HUES64 (cell line): ENCODE measurements around the gene CYFIP1.

ENCODE experiments used
- H3K27ac ChIP-seq: 2 replicates; pipeline ENCODE4 v1.7.0; 2013; ENCODE audit warnings: low read depth, low read length, inconsistent platforms
- H3K27me3 ChIP-seq: 2 replicates; pipeline ENCODE4 v1.6.1; 2013; ENCODE audit warnings: mild to moderate bottlenecking, low read length; ENCODE audit not compliant: insufficient read depth
- H3K36me3 ChIP-seq: 2 replicates; pipeline ENCODE4 v1.6.1; 2013; ENCODE audit warnings: mild to moderate bottlenecking, low read length; ENCODE audit not compliant: insufficient read depth
- H3K4me1 ChIP-seq: 2 replicates; pipeline ENCODE4 v1.6.1; 2013; ENCODE audit warnings: mild to moderate bottlenecking, low read length, moderate library complexity; ENCODE audit not compliant: insufficient read depth
- H3K4me3 ChIP-seq: 2 replicates; pipeline ENCODE4 v1.5.1; 2013; ENCODE audit warnings: mild to moderate bottlenecking, low read length, moderate library complexity
- H3K9ac ChIP-seq: 2 replicates; pipeline ENCODE4 v1.6.1; 2013; ENCODE audit warnings: mild to moderate bottlenecking, low read depth, low read length
- H3K9me3 ChIP-seq: 2 replicates; pipeline ENCODE4 v1.6.1; 2013; ENCODE audit warnings: low read depth, low read length; ENCODE audit not compliant: insufficient read depth
- WGBS: fragments of 150-250, 120-280 bp; methylation state at CpG from one replicate; pipeline ENCODE4 v1.1.7; 2013; ENCODE audit warnings: missing lambda C conversion rate; 5-methylcytosine and 5-hydroxymethylcytosine counted together

The CYFIP1 gene

DNA sequence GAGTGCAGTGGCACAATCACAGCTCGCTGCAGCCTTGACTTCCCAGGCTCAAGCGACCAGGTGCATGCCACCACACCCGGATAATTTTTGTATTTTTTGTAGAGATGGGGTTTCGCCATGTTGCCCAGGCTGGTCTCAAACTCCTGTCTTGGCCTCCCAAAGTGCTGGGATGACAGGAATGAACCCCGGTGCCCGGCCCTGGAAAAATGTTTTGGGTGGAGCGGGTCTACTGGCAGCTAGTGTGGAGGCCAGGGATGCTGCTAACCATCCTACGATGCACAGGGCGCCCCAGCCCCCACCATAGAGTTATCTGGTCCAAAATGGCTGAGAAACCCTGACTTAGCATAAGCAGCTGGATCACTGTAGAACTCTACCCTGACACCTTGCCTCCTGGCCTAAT lies 106.3 kb downstream of the CYFIP1 start:
- 94% methylated on average over 9 of the region's 9 CpGs for WGBS
- H3K9ac ChIP-seq = peak overlapping the region; percentile 59
- peaks cover 73% of the 10 kb centered on the region for H3K36me3 ChIP-seq
- no peaks in the 10 kb centered on the region for H3K27me3 ChIP-seq
- peaks cover 10% of the 10 kb centered on the region; the same call in 1 of the 2 replicates for H3K4me1 ChIP-seq
- no peaks in the 10 kb centered on the region for H3K9me3 ChIP-seq
- peak overlapping the region; percentile 86; the same call in 1 of the 2 replicates for H3K27ac ChIP-seq
- no peak overlapping the region for H3K4me3 ChIP-seq

DNA sequence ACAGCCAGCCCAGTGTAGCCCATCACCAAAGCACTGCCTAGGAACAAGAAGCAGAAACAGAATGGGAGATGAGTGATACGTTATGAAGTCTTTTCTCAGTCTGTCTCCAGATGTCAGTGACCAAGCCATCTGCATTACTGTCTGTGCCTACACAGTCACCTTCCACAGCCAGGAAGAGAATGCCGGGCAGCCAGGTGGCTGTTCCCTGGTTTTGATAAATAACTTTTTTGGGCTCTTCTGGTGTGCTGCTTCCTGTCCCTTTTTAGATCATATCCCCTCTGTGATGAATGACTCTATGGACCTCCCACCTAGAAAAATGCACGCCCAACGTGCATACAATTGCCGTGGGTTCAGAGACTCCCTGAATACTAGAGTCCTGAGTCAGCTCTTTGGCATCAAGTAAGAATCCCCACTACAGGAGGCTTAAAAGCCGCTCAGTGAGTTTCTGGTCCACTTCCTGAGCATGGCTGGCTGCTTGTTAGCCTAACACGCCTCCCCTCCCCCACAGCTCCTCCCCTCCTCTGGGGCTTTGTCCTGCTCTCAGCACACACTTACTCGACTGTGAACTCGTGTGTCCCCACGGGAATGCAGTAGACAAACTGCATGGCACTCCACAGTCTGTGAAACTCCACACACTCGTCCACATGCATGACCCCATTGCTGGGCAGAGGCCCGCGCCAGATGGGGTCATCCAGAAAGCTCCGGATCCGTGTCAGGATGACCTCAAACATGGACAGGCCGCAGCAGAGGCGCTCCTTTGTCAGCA lies 107.0 kb downstream of the CYFIP1 start:
- Histone ChIP-seq H3K9me3 (no peaks in the 10 kb centered on the region), H3K4me1 (peaks cover 10% of the 10 kb centered on the region; the same call in 1 of the 2 replicates), H3K27me3 (no peaks in the 10 kb centered on the region), H3K4me3 (no peak overlapping the region), H3K36me3 (peaks cover 77% of the 10 kb centered on the region), H3K9ac (peak overlapping the region; percentile 59), H3K27ac (peak overlapping the region; percentile 86)
- 73% methylated on average over 17 of the region's 17 CpGs for WGBS

DNA sequence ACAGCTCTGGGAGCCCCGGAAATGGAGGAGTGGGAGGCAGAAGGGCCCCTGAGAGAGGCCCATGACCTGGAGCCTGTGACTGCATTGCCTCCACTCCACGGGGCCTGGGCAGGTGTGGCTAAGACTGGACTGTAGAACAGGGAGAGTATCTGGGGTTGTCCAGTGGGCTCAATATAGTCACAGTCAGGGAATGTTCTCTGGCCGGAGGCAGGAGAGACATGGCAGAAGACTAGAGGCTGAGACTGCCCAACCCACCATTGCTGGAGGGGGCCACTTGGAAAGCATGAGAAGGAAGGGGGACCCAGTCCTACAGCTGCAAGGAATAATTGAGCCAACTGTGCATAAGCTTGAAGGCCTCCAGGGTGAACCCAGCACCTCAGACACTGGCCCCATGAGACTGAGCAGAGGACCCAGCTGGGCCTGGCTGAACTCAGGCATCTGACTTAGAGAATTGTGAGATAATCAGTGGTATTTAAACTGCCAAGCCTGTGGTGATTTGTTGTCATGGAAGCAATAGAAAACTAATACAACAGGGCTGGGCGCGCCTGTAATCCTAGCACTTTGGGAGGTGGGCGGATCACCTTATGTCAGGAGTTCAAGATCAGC lies 108.6 kb downstream of the CYFIP1 start:
- Histone ChIP-seq H3K9me3 (no peaks in the 10 kb centered on the region), H3K27me3 (no peaks in the 10 kb centered on the region), H3K36me3 (peaks cover 79% of the 10 kb centered on the region), H3K4me3 (no peak overlapping the region), H3K9ac (no peak overlapping the region), H3K4me1 (peaks cover 10% of the 10 kb centered on the region; the same call in 1 of the 2 replicates), H3K27ac (no peak overlapping the region)
- WGBS = 93% methylated on average over 6 of the region's 6 CpGs

DNA sequence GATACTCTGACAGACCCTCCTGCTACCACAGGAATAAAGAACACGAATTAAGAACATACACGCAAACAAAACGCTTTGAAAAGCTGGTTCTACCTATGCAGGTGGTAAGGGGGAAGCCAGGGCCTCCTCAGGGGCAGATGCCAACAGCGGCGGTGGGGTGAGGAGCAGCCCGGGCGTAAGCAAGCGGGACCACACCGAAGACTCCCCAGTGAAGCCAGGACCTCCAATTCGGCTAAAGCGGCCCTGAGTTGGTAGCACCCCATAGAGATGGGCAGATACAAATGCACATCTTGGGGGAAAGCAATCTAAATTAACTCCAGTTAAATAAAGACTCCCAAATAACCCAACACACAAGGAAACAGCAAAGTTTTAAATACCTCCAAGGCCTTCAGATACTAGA lies 109.3 kb downstream of the CYFIP1 start:
- no peaks in the 10 kb centered on the region for H3K27me3 ChIP-seq
- no peak overlapping the region for H3K27ac ChIP-seq
- no peak overlapping the region for H3K4me3 ChIP-seq
- peaks cover 86% of the 10 kb centered on the region for H3K36me3 ChIP-seq
- no peaks in the 10 kb centered on the region for H3K9me3 ChIP-seq
- peaks cover 10% of the 10 kb centered on the region; the same call in 1 of the 2 replicates for H3K4me1 ChIP-seq
- no peak overlapping the region for H3K9ac ChIP-seq
- 93% methylated on average over 11 of the region's 11 CpGs for WGBS

DNA sequence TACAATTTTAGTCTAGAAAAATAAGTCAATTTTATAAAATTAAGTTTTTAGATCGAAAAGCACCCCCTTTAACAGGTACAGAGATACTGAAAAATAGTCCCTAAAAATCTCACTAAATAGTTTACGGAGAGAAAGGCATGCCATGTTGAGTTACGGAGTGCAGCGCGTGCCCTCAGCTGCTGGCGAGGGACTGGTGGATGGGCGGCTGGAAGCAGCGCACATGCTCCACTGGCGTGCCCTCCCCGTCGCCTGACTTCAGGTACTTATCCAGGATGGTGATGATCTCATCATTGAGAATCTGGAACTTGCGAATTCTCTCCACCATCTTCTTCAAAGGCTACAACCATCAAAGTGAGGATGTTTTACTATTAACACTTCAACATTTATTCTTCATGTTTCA lies 110.3 kb downstream of the CYFIP1 start:
- Histone ChIP-seq H3K27me3 (no peaks in the 10 kb centered on the region), H3K4me3 (no peak overlapping the region), H3K9ac (no peak overlapping the region), H3K9me3 (no peaks in the 10 kb centered on the region), H3K36me3 (peaks cover 92% of the 10 kb centered on the region), H3K4me1 (peaks cover 10% of the 10 kb centered on the region; the same call in 1 of the 2 replicates), H3K27ac (no peak overlapping the region)
- WGBS = 96% methylated on average over 12 of the region's 12 CpGs

DNA sequence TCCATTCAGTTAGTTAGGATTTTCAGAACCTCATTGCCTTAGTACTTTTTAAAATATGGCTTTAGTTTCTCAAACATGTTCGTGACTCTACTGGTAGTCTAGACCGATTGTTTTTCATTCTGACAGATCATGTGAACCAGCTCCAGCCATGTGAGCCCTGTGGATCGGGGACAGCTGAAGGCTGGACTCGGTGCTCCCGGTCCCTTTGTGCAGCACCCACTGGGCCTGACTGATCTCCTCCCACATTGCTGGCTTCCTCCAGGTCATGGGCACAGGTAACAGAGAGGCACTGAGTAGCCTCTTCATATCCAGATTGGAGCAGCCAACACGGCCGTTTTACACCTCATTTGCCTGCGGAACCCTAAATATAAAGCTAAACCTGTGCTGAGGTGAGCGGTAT lies 111.2 kb downstream of the CYFIP1 start:
- Histone ChIP-seq H3K9me3 (no peaks in the 10 kb centered on the region), H3K4me1 (peaks cover 10% of the 10 kb centered on the region; the same call in 1 of the 2 replicates), H3K27ac (no peak overlapping the region), H3K4me3 (no peak overlapping the region), H3K27me3 (no peaks in the 10 kb centered on the region), H3K9ac (no peak overlapping the region), H3K36me3 (peaks cover 90% of the 10 kb centered on the region)
- 93% methylated on average over 9 of the region's 9 CpGs for WGBS

DNA sequence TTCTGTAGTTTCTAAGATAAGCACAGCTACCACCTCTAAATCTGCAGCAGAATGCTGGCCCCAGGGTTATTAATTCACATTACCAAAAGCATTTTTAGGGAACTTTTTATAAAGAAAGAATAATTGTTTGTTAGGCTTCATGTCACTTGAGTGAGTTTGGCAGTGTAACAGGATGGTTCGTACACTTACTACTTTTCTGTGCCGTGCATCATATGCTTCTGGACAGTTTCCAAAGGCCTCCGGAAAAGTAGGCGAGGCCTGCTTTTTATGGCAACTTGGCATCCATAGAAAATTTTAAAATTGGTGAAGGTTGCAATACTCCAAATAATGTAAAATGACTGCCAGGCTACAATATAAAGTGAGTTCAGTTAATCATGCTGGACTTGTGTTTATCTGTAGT lies 111.7 kb downstream of the CYFIP1 start:
- no peak overlapping the region for H3K4me3 ChIP-seq
- H3K27me3 ChIP-seq = no peaks in the 10 kb centered on the region
- peaks cover 91% of the 10 kb centered on the region for H3K36me3 ChIP-seq
- H3K9me3 ChIP-seq = no peaks in the 10 kb centered on the region
- 92% methylated on average over 4 of the region's 4 CpGs for WGBS
- peaks cover 8% of the 10 kb centered on the region; the same call in 1 of the 2 replicates for H3K4me1 ChIP-seq
- no peak overlapping the region for H3K27ac ChIP-seq
- no peak overlapping the region for H3K9ac ChIP-seq

DNA sequence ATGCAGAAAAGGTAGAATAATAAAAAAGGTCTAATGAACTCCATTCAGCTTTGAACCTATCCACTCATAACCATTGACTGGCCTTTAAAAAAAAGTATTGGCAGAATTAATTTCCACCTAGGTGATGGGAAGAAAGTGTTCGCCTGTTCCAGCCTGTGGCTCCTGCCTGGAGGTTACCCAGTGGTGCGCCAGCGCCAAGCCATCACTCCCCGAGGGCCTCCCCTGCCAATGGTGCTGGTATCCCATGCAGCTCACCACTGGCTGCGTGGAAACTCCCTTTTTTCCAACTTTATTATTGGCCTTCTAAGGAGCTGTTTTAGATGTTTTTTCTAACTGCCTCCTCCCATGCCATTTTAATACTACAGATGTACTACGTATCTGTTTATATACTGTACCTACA lies 112.3 kb downstream of the CYFIP1 start:
- no peaks in the 10 kb centered on the region for H3K9me3 ChIP-seq
- WGBS = 95% methylated on average over 6 of the region's 6 CpGs
- H3K4me1 ChIP-seq = peaks cover 3% of the 10 kb centered on the region; the same call in 1 of the 2 replicates
- H3K27ac ChIP-seq = no peak overlapping the region
- H3K36me3 ChIP-seq = peaks cover 92% of the 10 kb centered on the region
- H3K9ac ChIP-seq = no peak overlapping the region
- no peaks in the 10 kb centered on the region for H3K27me3 ChIP-seq
- no peak overlapping the region for H3K4me3 ChIP-seq

DNA sequence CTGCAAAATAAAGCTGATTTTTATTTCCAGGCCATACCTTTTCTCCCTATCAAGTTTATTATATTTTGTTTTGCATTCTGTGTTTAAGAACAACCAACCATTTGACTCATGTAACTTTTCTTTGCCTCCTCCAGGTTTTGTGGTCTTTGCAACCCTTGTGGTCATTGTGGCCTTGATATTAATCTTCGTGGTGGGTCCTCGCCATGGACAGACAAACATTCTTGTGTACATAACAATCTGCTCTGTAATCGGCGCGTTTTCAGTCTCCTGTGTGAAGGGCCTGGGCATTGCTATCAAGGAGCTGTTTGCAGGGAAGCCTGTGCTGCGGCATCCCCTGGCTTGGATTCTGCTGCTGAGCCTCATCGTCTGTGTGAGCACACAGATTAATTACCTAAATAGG lies 114.1 kb downstream of the CYFIP1 start:
- peaks cover 84% of the 10 kb centered on the region for H3K36me3 ChIP-seq
- 97% methylated on average over 7 of the region's 7 CpGs for WGBS
- H3K4me1 ChIP-seq = no peaks in the 10 kb centered on the region

DNA sequence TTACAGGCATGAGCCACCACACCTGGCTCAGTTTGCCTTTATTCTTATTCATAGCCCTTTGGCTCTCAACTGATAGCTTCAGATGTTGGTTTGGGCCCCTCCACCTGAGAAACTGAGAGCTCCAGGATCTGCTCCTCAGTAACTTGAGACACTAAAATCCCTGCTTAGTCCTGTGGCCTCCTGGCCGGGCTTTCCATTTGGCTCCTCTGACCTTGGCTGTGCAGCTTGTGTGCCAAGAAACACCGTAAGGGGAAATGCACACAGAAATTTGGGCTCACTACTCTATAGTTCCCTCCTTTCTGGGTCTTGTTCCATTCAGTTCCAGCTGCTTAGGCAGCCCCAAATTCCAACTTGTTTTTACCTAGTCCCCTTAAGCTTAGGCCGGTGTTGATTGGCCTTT lies 116.8 kb downstream of the CYFIP1 start:
- 94% methylated on average over 3 of the region's 3 CpGs for WGBS
- no peaks in the 10 kb centered on the region for H3K9me3 ChIP-seq
- no peak overlapping the region for H3K4me3 ChIP-seq
- H3K4me1 ChIP-seq = no peaks in the 10 kb centered on the region
- no peaks in the 10 kb centered on the region for H3K27me3 ChIP-seq
- no peak overlapping the region for H3K27ac ChIP-seq
- H3K9ac ChIP-seq = no peak overlapping the region
- H3K36me3 ChIP-seq = peaks cover 82% of the 10 kb centered on the region

More for the DNA sequence above, 114.1 kb downstream of the CYFIP1 start:
- no peak overlapping the region for H3K27ac ChIP-seq
- no peak overlapping the region for H3K4me3 ChIP-seq
- H3K9me3 ChIP-seq = no peaks in the 10 kb centered on the region
- no peak overlapping the region for H3K9ac ChIP-seq
- H3K27me3 ChIP-seq = no peaks in the 10 kb centered on the region

DNA sequence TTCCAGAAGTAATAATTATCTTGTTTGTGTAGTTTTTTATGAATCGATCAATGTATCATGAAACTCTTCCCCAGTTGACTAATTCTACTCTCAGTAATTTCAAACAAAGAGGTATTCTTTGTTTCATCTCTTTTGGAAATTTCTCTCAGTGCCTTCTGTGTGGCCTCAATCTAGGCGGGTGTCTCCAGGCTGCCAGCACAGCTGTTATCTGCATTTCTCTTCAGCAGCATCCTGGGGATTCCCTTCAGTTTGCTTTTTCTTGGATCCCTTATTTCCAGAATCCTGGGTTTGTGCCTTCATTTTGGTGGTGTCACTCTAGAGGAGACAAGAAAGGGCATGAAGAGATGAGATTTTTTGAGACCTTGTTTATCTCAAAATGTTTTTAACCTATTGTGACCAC lies 119.0 kb downstream of the CYFIP1 start:
- H3K9ac ChIP-seq = no peak overlapping the region
- H3K27ac ChIP-seq = no peak overlapping the region
- WGBS = 91% methylated on average over 1 of the region's 2 CpGs

More for the DNA sequence above, 119.0 kb downstream of the CYFIP1 start:
- peaks cover 73% of the 10 kb centered on the region for H3K36me3 ChIP-seq
- H3K4me1 ChIP-seq = no peaks in the 10 kb centered on the region
- no peaks in the 10 kb centered on the region for H3K27me3 ChIP-seq
- H3K4me3 ChIP-seq = no peak overlapping the region
- H3K9me3 ChIP-seq = no peaks in the 10 kb centered on the region
